A549 (cell line): ENCODE data around the gene CDH16.

Source experiments
- BHLHE40 ChIP-seq: IDR thresholded peaks from 2 replicates; pipeline ENCODE4 v1.6.1; 2012; ENCODE audit warnings: low read depth, low read length, inconsistent platforms
- CBX2 ChIP-seq: fragments of 200-600 bp; sonication (generic); IDR thresholded peaks from 2 replicates; pipeline ENCODE4 v1.6.1; 2016; ENCODE audit warnings: low read depth, mild to moderate bottlenecking, borderline replicate concordance
- CTCF ChIP-seq: fragments of >200 bp; sonication (Bioruptor Twin); formaldehyde crosslinking; IDR thresholded peaks from 3 replicates; pipeline ENCODE4 v1.5.1; 2016
- E2F6 ChIP-seq: IDR thresholded peaks from 2 replicates; pipeline ENCODE4 v1.6.1; 2012; ENCODE audit warnings: low read depth, borderline replicate concordance
- HDAC2 ChIP-seq: fragments of 200-600 bp; sonication (generic); IDR thresholded peaks from 2 replicates; pipeline ENCODE4 v1.6.1; 2016
- JUNB ChIP-seq: fragments of >200 bp; sonication (Bioruptor Twin); formaldehyde crosslinking; IDR thresholded peaks from 2 replicates; pipeline ENCODE4 v1.6.1; 2016
- KDM1A ChIP-seq: fragments of 200-600 bp; sonication (generic); IDR thresholded peaks from 2 replicates; pipeline ENCODE4 v1.6.1; 2016; ENCODE audit warnings: low read depth, mild to moderate bottlenecking
- KDM5A ChIP-seq: fragments of 200-600 bp; sonication (generic); IDR thresholded peaks from 2 replicates; pipeline ENCODE4 v1.6.1; 2016; ENCODE audit warnings: antibody characterized with exemption, mild to moderate bottlenecking
- MAX ChIP-seq: IDR thresholded peaks from 2 replicates; pipeline ENCODE4 v1.6.1; 2012
- NPAS2 ChIP-seq: fragments of 250-450 bp; sonication (Bioruptor Pico); IDR thresholded peaks from 2 replicates; pipeline ENCODE4 v1.8.0; 2022; ENCODE audit warnings: mild to moderate bottlenecking, moderate library complexity, borderline replicate concordance
- POLR2A ChIP-seq: IDR thresholded peaks from 2 replicates; pipeline ENCODE4 v1.6.1; 2012; ENCODE audit warnings: mild to moderate bottlenecking, low read length
- RARB ChIP-seq: fragments of 250-450 bp; sonication (Bioruptor Pico); IDR thresholded peaks from 2 replicates; pipeline ENCODE4 v1.8.0; 2021; ENCODE audit warnings: mild to moderate bottlenecking, moderate library complexity
- RCOR1 ChIP-seq: fragments of 150-350 bp; IDR thresholded peaks from 2 replicates; pipeline ENCODE4 v1.6.1; 2014; ENCODE audit warnings: antibody characterized with exemption, low read length, low read depth

DNA sequence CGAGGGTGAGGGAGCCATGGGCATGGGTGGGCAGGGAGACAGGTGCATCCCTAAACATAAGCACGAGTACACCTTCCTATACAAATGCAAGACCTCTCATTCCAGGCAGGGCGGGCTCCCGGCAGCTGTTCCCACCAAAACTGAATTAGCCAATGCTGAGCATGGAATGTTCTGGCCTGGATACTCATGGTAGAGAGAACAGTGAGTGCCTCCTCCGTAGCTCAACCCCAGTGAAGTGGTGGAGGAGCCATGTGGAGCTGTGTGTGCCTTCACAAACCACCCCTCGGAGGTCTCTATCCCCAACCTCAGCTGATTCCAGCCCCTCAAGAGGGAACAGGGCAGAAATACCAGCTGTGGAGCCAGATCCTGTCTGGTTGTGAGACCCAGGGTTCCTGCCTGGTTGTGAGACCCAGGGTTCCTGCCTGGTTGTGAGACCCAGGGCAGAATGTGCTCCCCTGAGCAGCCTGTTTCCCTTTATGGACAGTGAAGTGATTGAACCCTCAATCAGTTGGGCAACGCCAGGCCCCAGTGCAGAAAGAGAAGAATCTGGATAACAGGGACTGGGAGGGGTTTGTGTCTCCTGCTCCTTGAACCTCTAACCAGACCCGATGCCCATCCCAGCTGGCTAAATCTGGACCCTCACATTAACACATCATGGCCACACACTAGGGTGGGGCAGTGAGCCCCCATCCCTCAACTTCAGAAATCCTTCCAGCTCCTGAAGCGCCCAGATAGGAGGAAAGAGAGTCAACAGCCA lies 2.4 kb upstream of the CDH16 start:
- no peak for TF ChIP-seq CTCF
- TF ChIP-seq MAX: no peak
- TF ChIP-seq CBX2: no peak
- TF ChIP-seq POLR2A: no peak
- TF ChIP-seq E2F6: no peak
- TF ChIP-seq KDM1A: no peak
- TF ChIP-seq RCOR1: no peak
- no peak for TF ChIP-seq HDAC2
- no peak for TF ChIP-seq BHLHE40
- TF ChIP-seq KDM5A: no peak
- TF ChIP-seq NPAS2: no peak
- TF ChIP-seq RARB: no peak
- TF ChIP-seq JUNB: no peak
